Occipital lobe (tissue), 2 donors: ENCODE measurements around the gene NGEF. TPM values are rescaled to one million over a fixed set of nuclear protein-coding genes. Genes with fewer than 3 reads are reported as not detected.
"Not testable (repeated sequence)": the region's sequence is repeated elsewhere in the genome, so short reads cannot be mapped to it uniquely, and the experiment has no call there.

Experiments used
- DNase-seq: peaks from one replicate; lab custom pipeline; 2025; lab: John Stamatoyannopoulos, UW
- total RNA-seq: library from RNA; depleted of rRNA; stranded (reverse); fragments of >200 nt; gene quantifications from one replicate; pipeline ENCODE4 v1.2.3, GENCODE V29; 2014

The NGEF gene, protein sequence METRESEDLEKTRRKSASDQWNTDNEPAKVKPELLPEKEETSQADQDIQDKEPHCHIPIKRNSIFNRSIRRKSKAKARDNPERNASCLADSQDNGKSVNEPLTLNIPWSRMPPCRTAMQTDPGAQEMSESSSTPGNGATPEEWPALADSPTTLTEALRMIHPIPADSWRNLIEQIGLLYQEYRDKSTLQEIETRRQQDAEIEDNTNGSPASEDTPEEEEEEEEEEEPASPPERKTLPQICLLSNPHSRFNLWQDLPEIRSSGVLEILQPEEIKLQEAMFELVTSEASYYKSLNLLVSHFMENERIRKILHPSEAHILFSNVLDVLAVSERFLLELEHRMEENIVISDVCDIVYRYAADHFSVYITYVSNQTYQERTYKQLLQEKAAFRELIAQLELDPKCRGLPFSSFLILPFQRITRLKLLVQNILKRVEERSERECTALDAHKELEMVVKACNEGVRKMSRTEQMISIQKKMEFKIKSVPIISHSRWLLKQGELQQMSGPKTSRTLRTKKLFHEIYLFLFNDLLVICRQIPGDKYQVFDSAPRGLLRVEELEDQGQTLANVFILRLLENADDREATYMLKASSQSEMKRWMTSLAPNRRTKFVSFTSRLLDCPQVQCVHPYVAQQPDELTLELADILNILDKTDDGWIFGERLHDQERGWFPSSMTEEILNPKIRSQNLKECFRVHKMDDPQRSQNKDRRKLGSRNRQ
- 22.8 TPM for total RNA-seq

DNA sequence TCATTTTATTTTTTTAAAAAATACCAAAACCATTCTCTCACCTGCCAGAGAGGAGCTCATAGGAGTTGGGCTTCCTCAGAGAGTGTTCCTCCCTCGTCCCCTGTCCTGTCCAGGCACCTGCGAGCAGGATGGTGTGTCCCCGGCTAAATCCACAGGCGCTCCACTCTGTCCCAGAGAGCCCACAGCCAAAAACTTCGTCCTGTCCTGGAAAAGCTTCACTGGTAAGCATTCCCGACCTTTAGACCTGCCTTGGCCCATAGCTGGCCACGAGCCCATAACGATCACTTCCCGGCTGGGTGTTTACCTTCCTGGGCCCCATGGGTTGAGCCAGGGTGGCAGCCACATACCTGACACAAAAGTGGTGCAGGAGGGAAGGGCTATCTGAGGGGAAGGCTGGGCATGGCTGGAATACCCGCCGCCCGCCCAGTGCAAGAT is at the start of gene NGEF:
Gene NGEF, minus strand, starts transcription at position 230 of the 435 bp plus-strand sequence. CDS start 38,366 bp downstream, outside the sequence.
- no peak for DNase-seq

DNA sequence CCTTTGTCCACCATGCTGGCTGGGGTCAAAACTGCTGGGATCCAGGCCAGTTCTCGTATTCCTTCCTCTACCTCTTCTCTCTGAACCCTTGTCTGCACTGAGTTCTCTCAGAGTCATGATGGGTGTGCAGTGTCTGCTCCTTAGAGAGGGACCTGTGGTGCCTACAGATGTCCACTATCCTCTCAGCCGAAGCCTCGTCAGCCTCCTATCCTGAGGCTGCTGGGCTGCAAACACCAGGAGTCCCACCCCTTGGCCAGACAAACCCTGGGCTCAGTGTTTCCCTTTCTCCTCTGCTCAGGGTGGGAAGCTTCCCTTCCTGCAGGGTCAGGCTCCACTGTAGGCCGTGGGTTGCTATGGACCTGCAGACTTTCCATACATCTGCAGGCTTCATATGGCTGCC is 49.4 kb upstream of the NGEF start:
- no peak for DNase-seq

DNA sequence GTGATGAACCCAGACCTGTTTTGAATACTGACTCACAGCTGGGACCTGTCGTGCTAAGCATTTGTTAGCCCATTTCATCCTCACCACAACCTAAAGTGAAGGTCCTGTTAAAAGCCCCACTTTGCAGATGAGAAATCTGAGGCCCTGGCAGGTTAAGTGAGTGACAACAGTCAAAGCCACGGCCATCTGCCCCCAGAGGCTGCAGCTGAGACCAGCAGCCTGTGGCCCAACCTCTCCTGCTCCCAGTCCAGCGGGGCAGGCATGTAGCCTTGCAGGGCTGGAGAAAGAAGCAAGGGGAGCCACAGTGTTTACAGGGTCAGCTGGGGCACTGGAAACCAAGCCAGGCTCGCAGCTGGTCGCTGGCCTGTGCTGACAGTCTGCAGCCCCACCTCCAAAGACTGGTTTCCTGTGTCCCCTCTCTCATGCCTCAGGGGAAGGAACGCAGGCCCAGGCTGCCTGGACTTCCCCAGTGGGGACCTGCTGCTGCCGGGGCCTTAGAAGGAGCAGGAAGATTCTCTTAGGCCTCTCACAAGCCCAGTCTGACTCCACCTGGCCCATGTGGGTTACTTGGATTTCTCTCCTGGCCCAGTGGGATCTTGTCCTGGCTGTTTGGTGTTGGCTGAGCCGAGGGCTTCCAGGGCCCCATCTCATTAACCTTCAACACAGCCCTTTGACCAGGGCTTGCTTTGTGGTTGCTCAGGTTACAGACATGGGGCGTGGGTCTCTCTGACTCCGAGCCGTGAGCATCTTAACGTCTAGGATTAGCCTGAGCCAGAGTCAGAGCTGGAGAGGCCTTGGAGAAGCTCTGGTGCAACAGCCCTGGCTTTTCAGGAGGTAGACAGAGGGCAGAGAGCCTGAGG is 48.8 kb upstream of the NGEF start:
- no peak for DNase-seq

DNA sequence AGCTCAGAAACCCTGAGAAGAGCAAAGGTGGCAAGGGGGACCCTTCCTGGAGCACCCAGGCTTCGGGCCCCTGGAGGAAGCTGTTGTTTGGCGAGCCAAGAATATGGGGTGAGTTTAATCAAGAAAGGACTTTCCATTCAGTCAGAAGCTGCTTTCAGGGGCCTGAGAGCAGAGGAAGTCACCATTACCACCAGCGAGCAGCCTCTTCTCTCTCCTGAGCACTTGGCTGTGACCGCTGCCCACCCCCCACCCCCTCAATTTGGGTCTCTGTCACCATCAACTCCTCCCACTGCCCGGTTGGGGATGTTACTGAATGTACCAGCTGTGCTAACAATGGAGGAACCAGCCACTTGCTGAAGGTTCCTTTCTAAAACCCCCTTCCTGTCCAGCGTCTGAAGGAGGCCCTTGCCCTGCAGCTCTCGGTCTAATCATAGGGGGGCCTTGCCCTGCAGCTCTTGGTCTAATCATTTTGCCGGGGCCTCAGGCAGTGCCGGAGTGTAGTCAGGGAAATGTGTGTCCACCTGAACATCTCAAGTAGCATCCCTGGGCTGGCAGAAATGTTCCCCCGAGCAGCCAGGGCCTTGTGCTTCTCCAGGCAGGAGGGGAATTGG is 48.0 kb upstream of the NGEF start:
- no peak for DNase-seq

DNA sequence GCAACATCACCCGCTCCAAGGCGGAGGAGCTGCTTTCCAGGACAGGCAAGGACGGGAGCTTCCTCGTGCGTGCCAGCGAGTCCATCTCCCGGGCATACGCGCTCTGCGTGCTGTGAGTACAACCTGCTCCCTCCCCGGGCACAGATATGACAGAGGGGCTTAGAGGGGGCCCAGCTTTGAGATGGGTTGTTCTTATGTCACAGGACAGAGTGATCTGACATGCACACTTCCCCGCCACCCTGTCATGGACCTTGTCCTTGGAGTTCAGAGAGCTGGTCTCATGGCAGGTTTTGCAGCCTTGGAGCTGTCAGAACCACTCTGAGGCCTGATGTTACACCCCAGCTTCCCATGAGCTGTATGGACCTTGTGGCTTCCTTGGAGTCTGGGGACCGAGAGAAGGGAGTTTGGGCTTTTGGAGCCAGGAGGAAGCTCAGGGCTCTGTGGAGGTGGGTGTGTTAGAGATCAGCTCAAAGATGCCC is 47.5 kb upstream of the NGEF start:
- DNase-seq, result no peak

DNA sequence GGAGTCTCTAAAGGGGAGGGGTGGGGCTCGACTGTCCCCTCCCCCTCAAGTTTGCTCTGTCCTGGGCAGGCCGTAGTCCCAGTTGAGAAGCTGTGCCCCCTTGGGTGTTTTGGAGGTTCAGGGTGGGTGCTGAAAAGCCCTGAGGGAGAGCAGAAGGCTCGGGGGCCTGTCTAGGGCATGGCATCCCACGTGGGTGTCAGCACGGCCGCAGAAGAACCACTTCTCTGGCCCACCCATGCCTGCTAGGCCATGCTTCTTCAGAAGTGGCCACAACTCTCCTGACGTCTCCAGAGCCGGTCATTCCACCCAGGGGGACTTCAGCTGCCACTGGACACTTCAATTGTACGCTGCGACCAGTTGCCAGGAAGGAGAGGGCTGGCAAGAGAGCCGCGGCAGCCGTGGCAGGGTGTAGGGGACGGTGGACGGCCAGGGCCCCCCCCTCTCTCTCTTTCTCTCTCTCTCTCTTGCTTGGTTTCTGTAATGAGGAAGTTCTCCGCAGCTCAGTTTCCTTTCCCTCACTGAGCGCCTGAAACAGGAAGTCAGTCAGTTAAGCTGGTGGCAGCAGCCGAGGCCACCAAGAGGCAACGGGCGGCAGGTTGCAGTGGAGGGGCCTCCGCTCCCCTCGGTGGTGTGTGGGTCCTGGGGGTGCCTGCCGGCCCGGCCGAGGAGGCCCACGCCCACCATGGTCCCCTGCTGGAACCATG is 46.9 kb upstream of the NGEF start, which contains the start of gene INPP5D:
Gene INPP5D, plus strand, starts transcription at position 546 of the 704 bp plus-strand sequence. Its CDS starts 137 bp downstream, at position 683.
- no peak for DNase-seq

DNA sequence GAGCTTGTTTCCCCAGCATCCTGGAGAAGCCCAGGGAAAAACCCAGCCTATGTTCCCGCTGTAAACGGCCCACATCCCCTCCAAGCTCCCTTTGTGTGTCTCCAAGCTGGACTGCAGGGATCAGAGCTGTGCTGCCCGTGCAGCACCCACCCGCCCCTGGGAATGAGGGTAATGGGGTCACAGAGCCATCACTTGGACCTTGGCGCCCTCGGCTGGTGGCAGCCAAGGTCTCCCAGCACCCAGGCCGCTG is 46.4 kb upstream of the NGEF start:
- no peak for DNase-seq

DNA sequence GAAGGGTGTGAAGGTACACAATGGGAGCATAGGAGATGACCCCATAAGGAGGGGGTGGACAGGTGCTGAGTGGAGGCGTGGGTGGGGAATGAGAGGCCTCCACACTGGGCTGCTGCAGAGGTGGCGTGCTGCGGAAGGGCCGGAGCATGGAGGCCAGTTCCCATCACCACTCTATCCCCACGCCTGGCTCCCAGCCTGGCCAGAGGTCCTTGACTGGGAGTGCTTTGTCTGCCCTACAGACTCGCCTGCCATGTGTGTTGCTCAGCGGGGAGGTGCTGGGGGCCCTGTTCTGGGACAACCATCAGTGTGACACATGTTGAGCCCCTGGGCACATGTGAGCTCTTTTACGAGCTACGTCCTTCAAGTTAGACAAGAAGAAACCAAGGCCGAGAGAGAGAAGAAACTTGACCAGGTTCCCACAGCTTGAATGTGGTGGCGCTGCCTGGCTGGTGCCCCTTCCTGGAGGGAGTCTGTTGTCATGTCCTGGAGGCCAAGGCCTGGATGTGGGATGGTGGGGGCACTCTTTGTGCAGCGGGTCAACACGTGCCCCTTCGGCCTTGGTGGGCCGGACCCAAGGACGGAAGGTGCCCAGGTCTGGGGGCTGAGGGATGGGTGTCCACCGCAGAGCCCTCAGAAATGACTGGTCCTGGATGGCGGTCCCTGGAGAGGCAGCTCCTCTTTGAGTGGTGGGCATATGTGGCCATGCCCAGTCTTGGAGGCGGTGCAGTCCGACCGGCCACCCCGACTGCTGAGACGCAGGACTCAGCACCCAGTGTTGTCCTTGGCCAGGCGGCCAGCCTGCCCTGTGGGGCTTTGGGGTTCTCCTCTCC is 45.9 kb upstream of the NGEF start:
- no peak for DNase-seq

DNA sequence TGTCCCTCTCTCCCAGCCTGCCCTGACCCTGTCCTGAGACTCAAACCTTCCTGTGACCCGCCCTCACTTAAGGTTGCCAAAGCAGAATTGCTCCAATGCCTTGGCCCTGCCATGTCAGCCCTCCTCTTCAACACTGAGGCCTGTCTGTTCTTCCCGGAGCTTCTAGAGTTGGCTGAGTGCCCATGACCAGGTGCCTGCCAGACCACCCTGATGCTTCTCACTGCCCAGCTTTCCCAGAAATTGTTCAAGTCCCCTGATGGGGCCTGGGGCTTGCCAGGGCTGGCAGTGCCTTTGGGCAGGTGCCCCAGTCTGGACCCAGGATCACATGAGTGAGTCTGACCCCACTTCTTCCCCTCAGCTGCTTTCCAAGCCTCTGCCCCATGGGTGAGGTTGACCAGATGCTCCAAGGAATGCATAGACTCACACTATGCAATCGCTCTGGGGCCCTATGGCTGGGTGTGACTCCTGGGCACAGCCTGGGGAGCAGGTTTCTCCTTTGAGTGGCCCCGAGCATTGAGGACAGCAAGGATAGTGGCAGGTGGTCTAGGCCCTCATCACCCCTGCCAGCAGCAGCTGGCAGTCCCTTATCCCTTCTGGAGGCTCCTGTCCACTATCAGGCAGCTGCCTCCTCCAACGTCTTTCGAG is 44.0 kb upstream of the NGEF start:
- DNase-seq, result no peak

DNA sequence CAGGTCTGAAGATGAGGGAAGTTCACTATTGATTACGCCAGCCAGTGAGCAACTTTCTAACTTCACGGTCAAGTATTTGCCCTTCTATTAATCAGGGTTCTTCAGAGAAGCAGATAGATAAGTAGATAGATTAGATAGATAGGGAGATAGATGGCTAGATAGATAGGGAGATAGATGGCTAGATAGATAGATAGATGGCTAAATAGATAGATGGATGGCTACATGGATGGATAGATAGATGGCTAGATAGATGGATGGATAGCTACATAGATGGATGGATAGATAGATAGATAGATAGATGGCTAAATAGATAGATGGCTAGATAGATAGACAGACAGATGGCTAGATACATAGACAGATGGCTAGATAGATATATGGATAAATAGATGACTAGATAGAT is 42.3 kb upstream of the NGEF start:
- no peak for DNase-seq

DNA sequence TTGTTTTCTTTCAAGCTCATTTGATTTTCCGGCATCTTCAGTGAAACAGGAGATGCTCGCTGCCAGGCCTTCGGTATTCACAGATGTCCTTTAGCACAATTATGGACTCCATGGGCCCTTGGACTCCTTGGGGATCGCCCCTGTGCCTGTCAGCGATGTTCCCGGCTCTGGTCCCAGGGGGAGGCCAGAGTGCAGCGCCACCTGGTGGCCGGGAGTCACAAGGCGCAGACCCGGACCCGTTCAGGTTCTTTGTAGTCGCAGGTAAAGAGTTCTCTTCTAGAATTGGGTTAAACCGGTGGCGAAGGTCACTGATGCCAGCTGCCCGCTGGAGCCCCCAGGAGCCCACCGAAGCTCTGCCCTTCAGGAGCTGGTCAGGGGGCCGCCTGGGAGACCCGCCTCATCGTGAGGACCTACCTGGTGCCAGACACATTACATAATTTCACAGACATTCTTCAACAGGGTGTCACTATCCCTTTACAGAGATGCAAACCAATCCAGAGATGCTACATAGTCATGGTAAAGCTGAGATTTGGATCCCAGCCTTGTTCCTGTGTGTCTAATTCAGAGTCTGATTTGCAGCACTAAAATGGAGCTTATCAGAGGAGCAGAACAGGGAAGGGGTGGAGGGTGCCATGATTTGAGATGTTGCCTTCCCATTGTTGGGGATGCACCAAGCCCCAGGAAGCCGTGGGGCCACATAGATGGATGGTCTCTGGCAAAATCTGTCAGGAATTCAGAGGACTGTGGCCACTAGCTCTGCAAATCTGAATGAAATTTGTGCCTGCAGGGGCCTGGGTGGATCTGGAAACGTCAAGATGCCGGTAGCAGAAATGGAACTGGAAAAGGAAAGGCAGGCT is 41.1 kb upstream of the NGEF start:
- no peak for DNase-seq

DNA sequence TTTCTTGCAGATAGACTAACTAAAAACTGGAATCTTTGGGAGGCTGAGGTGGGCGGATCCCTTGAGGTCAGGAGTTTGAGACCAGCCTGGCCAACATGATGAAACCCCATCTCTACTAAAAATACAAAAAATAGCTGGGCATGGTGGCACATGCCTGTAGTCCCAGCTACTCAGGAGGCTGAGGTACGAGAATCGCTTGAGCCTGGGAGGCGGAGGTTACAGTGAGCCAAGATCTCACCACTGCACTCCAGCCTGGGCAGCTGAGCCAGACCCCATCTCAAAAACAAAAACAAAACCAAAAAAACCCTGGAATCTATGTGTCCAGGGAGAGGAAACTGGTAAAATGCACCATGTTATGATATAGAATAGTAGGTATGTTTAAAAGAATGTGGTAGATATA is 39.5 kb upstream of the NGEF start:
- DNase-seq, result not testable (repeated sequence)

DNA sequence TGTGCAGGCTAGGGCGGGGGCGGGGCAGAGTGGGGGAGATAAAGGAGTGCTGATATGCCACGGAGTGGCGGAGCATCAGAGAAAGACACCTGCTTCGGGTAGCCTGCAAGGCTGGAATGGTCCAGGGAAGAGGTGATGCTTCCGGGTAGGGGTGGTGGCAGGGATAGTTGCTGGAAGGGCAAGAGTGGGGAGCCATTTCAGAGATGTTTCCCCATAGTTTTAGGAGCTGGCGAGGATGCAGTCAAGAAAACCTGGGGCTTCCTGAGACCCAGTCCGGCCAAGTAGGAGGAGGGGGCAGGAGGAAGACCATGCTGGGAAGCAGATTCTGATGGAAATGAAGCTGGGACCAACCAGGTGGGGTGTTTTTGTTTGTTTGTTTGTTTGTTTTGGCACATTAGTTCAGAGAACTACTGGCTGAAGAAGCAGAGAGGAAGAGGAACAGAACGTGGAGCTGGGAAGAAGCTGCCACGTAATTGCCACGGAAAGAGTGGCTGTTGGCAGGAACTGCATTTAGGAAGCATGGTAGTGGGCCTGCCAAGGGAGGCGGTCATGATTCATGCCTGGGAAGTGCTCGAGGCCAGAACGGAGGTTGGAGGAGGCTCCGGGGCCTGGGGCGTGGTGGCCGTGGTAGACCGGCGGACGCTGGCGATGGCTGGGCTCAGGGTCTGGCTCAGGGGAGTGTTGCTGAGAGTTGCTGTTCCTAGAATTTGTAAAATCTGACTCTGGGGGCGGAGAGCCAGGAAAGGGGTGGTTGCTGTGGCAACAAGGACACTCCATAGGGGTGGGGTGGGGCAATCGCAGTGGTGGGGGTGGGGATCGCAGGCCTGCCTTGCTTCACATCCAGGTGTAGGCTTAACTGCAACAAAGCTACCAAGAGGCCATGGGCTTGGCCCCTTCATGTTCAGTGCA is 38.4 kb upstream of the NGEF start:
- DNase-seq, result no peak

DNA sequence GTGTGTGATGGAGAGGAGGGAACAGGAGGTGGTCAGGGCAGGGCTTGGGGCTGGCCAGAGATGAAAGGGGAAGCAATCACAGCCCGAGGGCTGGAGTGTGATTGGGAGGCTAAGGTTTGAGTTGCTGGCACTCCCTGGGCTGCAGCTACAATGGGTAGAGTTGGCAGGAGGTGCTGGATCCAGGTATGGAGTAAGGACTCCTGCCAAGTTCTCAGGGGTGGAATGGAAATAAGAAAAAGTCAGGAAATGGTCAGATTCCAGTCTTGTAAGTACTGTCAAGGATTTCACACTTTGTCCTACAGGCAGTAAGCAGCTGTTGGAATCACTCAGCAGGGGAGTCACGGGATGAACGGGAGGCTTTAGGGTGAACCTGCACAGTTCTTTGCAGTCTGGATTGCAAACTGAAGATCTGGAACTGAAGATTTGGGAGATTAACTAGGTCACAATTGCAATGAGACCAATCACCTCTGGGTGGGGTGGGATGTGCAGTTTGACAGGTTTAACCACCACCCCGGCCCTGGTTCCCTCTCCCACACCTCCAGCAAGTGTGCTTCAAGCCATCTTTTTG is 36.2 kb upstream of the NGEF start:
- no peak for DNase-seq

DNA sequence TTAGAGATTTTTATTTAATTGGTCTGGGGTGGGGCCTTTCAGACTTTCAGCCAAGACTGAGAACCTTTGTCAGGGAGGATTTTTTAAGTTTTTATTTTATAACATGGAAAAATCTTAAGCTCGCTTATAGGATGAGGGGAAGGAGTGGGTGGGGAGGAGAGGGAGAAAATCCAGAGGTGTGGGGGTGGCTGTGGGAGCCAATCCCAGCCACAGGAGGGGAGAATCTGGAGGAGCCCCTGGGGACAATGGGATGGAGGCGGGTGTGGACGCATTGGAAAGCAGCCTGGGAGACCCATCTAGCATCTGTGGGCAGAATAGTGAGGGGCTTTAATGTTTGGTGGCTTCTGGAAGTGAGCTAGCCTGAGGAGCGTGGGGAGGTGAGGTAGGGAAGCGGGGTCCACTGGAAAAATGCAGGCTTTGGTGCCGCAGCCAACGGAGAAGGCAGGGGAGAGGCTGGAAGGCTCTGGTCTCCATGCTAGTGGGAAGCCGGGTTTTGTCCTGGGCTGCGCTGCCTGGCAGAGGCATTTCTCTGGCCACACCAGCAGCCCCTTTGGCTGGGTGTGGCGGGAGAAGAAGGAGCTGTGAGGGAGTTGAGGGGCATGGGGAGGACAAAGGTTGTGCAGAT is 35.6 kb upstream of the NGEF start:
- no peak for DNase-seq

DNA sequence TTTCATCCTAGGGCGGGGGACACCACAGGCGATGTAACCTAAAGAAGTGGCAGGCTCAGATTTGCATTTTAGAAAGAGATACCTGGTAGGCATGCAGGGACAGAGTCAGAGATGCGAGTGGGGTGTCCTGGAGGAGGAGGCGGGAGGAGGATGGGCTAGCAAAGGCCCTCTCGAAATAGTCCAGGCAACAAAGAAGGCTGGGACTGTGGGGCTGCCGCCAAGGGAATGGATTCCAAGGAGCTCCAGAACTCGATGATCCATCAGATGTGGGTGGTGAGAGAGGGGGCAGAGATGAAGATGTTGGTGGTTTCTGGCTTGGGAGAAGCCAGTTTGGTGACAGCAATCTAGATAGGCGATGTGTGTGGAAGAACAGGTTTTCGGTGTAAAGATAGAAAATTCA is 34.6 kb upstream of the NGEF start:
- DNase-seq, result peak; percentile 72

DNA sequence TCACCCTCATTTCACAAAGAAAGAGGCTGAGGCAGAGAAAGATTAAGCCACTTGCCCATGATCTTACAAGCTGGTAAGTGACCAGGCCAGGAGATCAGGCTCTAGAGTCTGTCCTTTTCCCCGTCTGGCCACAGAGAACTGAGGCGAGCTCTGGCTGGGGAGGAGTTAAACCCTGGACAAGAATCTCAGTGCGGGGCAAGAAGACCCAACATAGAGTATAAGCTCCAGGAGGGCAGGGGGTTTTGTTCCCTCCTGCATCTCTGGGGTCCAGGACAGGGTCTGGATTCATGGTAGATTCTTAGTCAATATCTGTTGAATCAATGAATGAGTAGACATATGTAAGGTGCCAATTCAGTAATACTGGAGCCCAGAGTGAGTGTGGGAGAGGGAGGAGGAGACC is 34.1 kb upstream of the NGEF start:
- DNase-seq, result no peak
